OCI-LY3 (cell line): ENCODE measurements around the gene RSPH1.

Experiments
- EZH2phosphoT487 ChIP-seq: fragments of 200-600 bp; shearing (Covaris generic); IDR thresholded peaks from 2 replicates; pipeline ENCODE4 v1.6.1; 2018; ENCODE audit warnings: antibody characterized with exemption, mixed run types, low read depth
- TF ChIP-seq, protein P1 (sequence below): fragments of 200-600, 300-600 bp; sonication (generic); IDR thresholded peaks from 2 replicates; pipeline ENCODE4 v1.5.1; 2014; ENCODE audit warnings: antibody characterized with exemption, low read length, low read depth

DNA sequence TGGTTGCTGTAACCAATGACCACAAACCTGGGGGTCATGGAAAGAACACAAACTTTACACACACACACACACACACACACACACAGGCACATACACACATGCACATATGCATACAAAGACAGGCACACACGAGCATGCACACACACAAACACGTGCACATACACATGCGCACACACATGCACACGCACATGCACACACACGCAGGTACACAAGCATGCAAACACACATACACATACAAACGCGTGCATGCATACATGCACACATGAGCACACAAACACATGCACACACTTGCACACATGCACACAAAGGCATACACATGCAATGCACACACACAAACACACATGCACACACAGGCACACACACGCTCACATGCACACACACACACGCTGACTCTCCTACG lies 48.3 kb downstream of the RSPH1 start:
- TF ChIP-seq, protein P1, sequence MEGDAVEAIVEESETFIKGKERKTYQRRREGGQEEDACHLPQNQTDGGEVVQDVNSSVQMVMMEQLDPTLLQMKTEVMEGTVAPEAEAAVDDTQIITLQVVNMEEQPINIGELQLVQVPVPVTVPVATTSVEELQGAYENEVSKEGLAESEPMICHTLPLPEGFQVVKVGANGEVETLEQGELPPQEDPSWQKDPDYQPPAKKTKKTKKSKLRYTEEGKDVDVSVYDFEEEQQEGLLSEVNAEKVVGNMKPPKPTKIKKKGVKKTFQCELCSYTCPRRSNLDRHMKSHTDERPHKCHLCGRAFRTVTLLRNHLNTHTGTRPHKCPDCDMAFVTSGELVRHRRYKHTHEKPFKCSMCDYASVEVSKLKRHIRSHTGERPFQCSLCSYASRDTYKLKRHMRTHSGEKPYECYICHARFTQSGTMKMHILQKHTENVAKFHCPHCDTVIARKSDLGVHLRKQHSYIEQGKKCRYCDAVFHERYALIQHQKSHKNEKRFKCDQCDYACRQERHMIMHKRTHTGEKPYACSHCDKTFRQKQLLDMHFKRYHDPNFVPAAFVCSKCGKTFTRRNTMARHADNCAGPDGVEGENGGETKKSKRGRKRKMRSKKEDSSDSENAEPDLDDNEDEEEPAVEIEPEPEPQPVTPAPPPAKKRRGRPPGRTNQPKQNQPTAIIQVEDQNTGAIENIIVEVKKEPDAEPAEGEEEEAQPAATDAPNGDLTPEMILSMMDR: no peak
- TF ChIP-seq EZH2phosphoT487: no peak
